ENCODE measurements around the gene PCDHGA3. TPM values are rescaled to one million over a fixed set of nuclear protein-coding genes. Genes with fewer than 3 reads are reported as not detected.

Gene PCDHGA3
- total and polyA plus RNA-seq, 9 of the 15 experiments (the other 6 are each of a cell fraction or from before 2014, with no cell fraction given) = 0.13 to 0.28 (median 0.18) TPM; not detected in 2

GRCh38 chr5:141319202-141319601, 24.4 kb upstream of the PCDHGA3 start (continued):
- TF ChIP-seq, protein P1, sequence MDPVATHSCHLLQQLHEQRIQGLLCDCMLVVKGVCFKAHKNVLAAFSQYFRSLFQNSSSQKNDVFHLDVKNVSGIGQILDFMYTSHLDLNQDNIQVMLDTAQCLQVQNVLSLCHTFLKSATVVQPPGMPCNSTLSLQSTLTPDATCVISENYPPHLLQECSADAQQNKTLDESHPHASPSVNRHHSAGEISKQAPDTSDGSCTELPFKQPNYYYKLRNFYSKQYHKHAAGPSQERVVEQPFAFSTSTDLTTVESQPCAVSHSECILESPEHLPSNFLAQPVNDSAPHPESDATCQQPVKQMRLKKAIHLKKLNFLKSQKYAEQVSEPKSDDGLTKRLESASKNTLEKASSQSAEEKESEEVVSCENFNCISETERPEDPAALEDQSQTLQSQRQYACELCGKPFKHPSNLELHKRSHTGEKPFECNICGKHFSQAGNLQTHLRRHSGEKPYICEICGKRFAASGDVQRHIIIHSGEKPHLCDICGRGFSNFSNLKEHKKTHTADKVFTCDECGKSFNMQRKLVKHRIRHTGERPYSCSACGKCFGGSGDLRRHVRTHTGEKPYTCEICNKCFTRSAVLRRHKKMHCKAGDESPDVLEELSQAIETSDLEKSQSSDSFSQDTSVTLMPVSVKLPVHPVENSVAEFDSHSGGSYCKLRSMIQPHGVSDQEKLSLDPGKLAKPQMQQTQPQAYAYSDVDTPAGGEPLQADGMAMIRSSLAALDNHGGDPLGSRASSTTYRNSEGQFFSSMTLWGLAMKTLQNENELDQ (CRISPR knock-in tag; IDR thresholded peaks at IDR 0.05; ENCODE audit: borderline replicate concordance) = no peak
- no peak for TF ChIP-seq ZFX (CRISPR knock-in tag; IDR thresholded peaks at IDR 0.05)
- no peak for TF ChIP-seq HDAC3 (IDR thresholded peaks at IDR 0.05; ENCODE audit: borderline replicate concordance, partially characterized antibody)
- TF ChIP-seq, protein P2, sequence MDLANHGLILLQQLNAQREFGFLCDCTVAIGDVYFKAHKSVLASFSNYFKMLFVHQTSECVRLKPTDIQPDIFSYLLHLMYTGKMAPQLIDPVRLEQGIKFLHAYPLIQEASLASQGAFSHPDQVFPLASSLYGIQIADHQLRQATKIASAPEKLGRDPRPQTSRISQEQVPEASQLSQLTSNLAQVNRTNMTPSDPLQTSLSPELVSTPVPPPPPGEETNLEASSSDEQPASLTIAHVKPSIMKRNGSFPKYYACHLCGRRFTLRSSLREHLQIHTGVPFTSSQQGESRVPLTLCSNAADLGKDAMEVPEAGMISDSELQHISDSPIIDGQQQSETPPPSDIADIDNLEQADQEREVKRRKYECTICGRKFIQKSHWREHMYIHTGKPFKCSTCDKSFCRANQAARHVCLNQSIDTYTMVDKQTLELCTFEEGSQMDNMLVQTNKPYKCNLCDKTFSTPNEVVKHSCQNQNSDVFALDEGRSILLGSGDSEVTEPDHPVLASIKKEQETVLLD (IDR thresholded peaks at IDR 0.05) = no peak
- no peak for TF ChIP-seq E2F3 (CRISPR knock-in tag; IDR thresholded peaks at IDR 0.05)
- TF ChIP-seq, protein P3, sequence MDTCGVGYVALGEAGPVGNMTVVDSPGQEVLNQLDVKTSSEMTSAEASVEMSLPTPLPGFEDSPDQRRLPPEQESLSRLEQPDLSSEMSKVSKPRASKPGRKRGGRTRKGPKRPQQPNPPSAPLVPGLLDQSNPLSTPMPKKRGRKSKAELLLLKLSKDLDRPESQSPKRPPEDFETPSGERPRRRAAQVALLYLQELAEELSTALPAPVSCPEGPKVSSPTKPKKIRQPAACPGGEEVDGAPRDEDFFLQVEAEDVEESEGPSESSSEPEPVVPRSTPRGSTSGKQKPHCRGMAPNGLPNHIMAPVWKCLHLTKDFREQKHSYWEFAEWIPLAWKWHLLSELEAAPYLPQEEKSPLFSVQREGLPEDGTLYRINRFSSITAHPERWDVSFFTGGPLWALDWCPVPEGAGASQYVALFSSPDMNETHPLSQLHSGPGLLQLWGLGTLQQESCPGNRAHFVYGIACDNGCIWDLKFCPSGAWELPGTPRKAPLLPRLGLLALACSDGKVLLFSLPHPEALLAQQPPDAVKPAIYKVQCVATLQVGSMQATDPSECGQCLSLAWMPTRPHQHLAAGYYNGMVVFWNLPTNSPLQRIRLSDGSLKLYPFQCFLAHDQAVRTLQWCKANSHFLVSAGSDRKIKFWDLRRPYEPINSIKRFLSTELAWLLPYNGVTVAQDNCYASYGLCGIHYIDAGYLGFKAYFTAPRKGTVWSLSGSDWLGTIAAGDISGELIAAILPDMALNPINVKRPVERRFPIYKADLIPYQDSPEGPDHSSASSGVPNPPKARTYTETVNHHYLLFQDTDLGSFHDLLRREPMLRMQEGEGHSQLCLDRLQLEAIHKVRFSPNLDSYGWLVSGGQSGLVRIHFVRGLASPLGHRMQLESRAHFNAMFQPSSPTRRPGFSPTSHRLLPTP (IDR thresholded peaks at IDR 0.05; ENCODE audit: borderline replicate concordance, extremely low read depth, insufficient read length) = no peak
- TF ChIP-seq HMG20B (CRISPR knock-in tag; IDR thresholded peaks at IDR 0.05) = no peak
- no peak for TF ChIP-seq KDM2B (CRISPR knock-in tag; IDR thresholded peaks at IDR 0.05)
